Measurements from ENCODE around the gene FOXA3. TPM values are rescaled to one million over a fixed set of nuclear protein-coding genes. Genes with fewer than 3 reads are reported as not detected.

Gene FOXA3
- 10.1 TPM for total RNA-seq

DNA sequence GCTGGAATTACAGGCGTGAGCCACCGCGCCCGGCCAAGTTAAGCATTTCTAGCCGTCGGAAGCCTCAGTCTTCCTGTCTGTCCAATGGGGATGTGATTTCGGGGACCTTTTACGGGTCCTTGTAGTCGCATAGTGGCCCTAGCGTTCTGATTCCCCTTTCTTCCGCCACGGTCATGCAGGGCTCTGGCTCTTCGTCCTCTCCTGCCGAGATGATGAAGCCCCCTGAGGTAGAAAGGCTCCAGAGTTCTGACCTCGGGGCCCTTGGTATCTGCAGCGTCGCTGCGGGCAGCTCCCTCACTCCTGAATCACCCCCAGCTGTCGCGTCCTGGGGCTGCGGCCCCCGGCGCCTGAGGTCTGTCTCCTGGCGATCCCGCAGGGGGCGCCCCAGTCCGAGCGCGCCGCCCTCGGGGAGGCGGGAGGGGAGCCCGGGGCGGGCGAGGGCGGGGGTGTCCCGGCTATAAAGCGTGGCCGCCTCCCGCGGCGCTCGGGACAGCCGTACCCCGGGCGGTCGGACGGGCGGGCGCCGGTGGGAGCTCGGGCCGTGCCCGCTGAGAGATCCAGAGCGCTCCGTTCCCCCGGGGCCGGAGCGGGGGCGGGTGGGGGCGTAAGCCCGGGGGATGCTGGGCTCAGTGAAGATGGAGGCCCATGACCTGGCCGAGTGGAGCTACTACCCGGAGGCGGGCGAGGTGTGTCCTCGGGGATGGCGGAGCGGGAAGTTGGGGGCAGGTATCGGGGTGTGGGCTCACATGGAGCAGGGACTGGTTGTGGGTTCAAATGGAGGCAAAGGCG lies at the start of gene FOXA3:
TSS of gene FOXA3 (plus strand) at position 487 of the 789 bp plus-strand sequence. CDS start at position 618, 131 bp downstream.
- peak; percentile 40 for DNase-seq (ENCODE audit: low spot score)

DNA sequence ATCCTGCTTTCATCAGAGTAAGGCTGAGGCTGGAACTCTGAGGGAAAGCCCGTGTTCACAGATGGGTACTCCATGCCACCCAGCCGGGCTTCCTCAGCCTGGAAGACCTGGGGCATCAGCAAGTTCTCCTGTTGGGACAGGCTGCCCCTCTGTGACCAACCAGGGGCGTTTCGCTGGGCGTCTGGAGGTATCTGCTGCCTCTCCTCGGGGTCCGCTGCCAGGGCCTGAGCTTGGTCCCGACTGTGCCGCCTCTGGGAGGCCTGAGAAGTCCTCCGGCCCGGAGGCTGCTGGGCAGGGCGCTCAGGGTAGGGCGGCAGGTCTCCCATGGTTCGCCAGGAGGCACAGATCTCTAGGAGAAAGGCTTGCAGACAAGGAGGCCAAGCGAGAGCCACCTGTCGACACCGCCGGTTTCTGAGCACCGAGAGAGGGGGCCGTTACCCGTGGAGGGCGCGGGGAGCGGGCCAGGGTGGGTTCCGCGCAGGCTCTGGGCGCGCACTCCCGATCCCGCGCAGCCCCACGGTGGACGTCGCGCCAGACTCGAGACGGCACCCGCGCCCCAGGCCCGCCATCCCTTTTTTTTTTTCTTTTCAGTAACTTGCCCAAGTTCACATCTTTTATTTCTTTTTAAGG lies 49.2 kb upstream of the FOXA3 start, which contains the start of gene RSPH6A:
TSS of gene RSPH6A (minus strand) at position 458 of the 630 bp plus-strand sequence. CDS start at position 326, 132 bp downstream.
- no peak for DNase-seq (ENCODE audit: low spot score)

- DNase-seq (ENCODE audit: low spot score) = no peak
These were observed 48.5 kb upstream of the FOXA3 start for GRCh38 chr19:45815481-45816216.

- DNase-seq (ENCODE audit: low spot score) = no peak
These were observed 47.7 kb upstream of the FOXA3 start for GRCh38 chr19:45816236-45817009.

GRCh38 chr19:45817010-45817724 lies 47.0 kb upstream of the FOXA3 start:
- peak; percentile 94 for DNase-seq (ENCODE audit: low spot score)

- no peak for DNase-seq (ENCODE audit: low spot score)
These were observed 46.3 kb upstream of the FOXA3 start for GRCh38 chr19:45817725-45818301.

- DNase-seq (ENCODE audit: low spot score) = no peak
These were observed 44.4 kb upstream of the FOXA3 start for GRCh38 chr19:45819769-45820168.

DNA sequence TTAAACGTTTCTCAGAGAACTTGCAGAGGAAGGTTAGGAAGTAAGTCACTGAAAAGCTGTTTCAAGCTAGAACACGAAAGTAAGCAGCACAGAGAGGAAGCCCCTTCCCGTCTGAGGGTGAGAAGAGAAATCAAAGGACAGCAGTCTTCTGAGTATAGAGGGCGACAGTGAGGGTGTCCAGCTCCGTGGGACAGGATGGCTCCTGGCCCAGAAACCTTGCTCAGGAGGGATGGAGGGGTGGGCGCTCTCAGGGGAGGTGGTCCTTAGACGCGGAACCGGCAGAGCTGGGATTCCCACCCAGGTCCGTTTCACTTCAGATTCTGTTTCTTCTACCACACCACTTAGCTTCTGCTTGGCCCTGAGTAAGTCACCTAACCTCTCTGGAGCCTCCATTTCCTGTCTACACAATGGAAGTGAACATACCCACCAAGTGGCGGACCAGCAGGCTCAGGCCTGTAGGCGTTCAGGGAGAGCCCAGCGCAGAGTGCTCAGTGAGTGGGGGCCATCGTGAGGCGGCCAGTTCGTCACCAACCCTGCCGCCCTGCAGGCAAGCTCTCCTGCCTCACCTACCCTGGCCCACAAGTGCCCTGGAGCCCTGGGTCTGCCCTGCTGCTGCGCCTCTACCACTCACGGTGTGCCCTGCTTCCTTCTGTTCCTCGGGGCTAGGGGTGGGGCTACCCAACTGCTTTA lies 43.6 kb upstream of the FOXA3 start:
- no peak for DNase-seq (ENCODE audit: low spot score)

DNA sequence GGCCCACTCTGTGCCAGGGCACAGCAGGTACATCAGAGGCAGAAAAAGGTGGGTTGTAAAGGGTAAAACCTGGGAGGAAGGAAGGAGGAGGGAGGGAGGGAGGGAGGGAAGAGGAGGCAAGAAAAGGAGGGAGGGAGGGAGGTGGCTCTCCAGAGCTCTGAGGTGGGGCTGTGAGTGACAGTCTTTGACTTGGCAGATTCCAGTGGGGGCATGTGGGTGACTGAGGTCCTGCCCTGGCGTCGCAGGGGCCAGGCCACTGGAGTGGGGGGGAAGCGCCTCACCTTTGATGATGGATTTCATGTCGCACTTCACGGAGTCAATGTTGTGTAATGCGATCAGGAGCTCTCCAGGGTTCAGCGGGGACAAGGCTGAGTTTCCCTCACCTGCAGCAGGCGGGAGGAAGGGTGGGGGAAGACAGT lies 43.0 kb upstream of the FOXA3 start:
- DNase-seq (ENCODE audit: low spot score) = no peak

GRCh38 chr19:45821570-45821969 lies 42.6 kb upstream of the FOXA3 start:
- no peak for DNase-seq (ENCODE audit: low spot score)

- DNase-seq (ENCODE audit: low spot score) = no peak
These were observed 41.4 kb upstream of the FOXA3 start for GRCh38 chr19:45822716-45823115.

DNA sequence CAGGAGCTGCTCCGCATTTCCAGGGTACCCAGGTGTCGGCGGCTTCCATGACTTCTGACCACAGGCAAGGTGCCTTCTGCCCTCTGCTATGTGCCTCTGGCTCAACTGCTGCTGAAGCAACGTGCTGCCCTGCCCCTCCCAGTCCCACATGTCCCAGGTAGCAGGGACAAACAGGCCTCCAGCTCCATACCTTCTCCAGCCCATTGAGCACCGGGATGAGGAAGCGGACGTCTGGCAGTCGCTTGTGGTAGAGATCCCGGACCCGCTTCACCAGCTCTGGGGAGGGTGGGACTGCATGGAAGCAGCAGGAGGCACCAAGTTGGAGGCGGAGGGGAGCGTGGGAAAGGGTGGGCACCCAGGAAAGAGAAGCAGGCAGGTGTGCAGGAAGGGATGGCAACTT lies 40.9 kb upstream of the FOXA3 start:
- DNase-seq (ENCODE audit: low spot score) = no peak

DNA sequence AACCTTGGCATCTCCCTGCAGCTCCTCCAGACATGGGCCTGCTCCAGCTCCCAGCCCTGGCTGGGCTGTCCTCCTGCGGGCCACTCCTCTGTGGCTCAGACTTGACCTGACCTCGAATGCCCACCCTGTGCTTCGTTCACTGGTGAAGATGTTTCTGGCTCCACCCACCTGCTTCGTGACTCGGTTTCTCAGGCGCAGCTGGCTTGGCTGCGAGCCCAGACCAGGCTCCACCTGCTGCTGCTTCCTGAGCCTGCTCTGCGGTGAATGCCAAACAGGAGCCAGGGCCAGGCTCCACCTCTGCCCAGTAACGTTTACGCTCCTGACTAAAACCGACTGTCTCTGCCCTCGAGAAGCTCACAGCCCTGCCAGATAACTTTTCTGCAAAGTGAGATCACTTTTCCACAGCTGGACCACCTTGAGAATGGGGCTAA lies 40.1 kb upstream of the FOXA3 start:
- DNase-seq (ENCODE audit: low spot score) = peak; percentile 37

GRCh38 chr19:45824531-45825262 lies 39.4 kb upstream of the FOXA3 start:
- DNase-seq (ENCODE audit: low spot score) = no peak

DNA sequence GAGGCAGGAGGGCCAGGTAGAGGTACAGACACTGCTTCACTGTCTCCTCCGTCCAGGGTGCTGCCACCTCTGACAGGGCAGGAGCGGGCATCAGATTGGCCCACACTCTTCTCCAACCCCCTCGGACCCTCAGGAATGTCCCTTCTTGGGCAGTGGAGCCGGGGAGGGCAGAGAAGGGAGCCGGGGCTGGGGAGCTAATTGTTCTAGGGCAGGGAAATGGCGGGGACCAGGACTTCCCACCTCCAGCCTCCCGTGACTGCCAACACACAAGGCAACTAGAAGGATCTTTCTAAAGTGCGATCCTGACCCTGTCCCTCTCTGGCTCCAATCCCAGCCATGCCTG lies 38.9 kb upstream of the FOXA3 start:
- DNase-seq (ENCODE audit: low spot score) = no peak

DNA sequence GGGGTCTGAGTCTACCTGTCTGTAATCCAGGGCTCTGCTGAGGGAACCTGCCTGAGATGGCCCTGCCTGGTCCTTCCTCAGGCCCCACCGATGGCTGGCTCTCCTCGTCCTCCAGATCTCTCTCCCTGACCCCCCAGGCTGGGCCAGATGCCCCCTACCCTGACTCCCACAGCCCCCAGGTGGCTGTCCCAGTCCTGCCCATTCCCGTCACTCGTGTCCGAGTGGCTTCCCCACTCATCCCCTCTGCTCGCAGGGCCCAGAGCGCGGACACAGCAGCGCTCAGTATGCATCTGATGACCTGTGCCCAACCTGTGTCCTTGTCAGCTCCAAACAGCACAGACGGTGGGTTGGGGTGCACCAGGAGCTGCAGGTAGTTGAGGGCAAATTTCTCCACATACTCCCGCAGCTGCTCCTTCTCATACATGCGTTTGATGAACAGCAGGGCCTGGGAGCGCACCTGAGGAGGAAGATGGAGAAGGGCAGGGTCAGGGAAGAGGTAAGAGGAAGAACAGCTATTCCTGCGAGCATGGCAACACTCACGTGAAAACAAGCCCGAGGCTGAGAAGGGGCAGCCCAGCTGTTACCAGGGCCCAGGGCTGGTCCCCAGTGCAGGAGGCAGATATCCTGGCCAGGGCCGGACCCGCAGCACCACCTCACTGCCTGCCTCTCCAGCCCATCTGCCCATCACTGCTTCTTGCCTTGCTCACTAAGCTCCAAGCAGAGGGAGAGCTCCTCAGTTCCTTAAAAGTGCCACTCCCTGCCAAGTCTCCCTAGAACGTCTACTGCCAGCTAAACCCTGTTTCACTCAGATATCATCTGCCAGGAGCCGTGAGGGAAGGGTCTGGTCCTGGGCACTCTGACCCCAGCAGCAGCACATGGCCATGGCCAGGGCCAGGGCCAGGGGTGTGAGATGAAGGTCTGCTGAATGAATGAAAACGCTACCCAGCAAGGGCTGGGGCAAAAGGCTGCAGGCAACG lies 37.9 kb upstream of the FOXA3 start:
- DNase-seq (ENCODE audit: low spot score) = no peak

DNA sequence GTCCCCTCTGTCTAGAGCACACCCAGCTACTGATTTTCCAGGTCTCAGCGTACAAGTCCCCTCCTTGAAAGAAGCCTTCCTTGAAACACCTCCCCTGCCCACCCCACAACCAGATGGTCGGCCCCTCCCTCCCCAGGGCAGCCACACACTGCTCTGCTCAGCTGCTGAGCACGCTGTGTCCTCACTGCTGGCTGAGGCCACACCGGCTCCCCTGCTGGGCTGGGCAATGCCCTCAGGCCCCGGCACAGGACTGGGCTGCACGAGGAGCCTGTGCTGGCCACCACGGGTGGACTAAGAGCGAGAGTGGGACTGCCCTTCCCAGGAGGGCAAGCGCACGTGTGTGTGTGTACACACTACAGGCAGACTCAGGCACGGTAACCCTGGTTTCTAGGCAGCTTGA lies 37.2 kb upstream of the FOXA3 start:
- DNase-seq (ENCODE audit: low spot score) = no peak

GRCh38 chr19:45827459-45828093 lies 36.5 kb upstream of the FOXA3 start:
- DNase-seq (ENCODE audit: low spot score) = no peak

Data from mucosa of gallbladder (tissue), 1 donor.